IPS DF 19.7 (cell line): ENCODE measurements around the gene FHIT.

Experiments used
- DNase-seq: peaks from one replicate; pipeline ENCODE4 v3.0.0-alpha.2; 2013; ENCODE audit warnings: low read depth, low spot score

Gene FHIT

DNA sequence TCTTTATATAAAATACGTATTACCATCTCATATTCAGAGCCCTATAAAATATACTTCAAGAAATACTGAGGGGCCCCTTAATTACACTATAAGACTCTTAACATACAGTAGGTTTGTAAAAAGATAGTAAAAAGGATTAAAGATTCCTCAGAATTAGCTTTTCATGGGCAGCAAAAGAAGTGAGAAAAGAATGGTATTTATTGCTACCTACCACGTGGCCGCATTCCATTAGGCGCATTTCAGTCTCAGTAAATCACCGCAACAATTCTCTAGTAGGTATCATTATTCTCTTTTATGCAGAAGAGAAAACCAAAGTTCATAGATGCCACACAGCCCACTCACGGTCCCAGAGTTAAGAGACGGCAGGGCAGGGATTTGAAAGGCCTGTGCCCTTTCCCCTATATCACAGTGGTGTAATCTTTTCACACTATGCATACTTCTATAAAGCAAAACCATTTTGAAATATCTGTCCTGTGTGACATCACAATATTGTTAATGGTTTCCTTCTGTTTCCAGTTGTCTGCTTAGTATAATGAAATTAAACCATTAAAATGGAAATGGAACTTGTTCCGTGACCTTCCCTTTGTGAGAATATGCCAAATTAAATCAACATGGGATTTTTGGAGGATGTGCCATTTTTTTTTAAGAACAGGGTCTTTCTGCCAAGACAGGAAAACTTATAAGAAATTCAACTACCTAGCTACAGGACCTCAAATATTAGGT, 1072.2 kb downstream of the FHIT start:
- DNase-seq, result no peak

DNA sequence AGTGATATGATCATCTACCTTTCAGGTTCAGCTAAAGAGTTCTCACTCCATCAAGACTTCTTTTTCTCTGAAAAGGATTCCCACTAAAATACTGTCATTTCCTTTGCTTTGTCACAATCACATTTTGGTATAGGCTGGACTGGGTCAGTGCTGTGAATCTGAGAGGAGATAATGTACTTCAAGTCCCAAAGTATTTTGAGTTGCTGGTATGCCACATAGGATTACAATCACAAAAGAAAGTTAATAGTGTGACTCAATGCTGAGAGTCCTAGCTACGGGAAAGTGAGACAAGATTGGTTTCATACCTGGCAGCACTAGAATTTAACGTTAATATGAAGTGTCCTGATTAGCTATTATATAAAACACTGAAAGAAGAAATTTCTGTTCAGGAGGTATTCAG, 1073.5 kb downstream of the FHIT start:
- no peak for DNase-seq

DNA sequence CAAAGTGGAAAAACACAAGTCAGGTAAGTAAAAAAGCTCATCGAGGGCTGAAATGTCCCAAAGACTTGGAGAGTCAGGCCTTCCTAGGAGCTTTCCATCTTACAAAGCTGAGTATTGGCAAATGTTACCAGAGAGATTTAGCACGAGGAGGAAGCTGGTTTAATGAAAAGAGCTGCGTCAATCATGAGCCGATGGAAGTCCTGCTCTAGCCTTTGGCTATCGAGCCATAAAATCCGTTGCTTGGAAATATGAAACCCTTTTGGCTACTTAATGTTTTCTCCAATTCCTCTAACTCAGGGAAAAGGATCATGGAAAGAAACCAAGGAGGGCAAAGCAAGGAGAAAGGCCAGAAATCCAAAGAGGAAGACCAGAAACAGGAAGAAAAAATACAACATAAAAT, 1074.6 kb downstream of the FHIT start:
- no peak for DNase-seq

DNA sequence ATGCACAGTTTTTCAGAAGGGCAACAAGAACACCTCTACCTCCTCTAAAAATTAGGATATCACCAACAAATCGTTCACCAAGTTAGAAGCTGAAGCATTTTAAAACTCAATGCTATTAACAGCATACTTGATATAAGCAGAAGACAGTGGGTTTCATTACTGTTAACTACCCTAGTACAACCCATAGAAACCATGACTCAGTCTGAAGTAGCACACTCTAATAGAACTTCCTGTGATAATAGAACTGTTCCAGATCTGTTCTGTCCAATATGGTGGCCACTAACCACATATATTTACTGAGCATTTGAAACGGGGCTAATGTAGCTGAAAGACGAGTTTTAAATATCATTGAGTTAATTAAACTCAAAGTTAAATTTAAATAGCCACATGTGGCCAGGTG, 1075.6 kb downstream of the FHIT start:
- no peak for DNase-seq

DNA sequence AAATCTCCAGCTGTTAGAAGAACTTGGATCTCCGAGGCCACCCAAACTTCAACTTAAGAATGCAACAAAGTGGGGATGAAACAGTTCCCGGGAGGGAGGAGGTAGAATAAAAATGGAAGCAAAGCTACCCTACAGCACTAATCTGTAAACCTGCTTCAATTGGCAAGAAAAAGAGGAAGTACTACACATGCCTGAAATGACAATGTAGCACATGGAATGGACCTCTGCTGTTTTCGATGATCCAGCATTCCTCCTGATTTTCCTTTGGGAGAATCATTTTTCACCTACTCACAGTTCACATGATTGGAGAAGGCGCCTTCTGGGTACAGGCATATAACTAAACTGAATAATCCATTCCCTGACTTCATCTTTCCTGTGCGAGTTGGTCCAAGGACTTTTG, 1081.5 kb downstream of the FHIT start:
- DNase-seq, result no peak

DNA sequence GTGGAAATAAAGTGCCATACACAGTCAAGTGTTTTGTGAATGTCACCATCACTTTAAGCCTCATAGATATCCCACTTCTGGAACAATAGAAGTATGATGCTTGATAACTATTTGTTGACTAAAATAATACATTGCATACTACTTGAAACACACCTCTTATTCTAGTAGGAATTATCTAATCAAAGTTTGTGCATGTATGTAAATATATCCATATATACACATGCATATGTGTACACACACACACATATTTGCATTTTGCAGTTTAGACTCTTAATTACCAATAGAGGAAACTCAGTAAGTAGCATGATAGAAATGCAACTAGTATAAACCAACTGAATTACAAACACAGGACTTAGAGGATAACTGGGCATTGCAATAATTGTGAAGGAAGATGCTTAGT, 1084.1 kb downstream of the FHIT start:
- no peak for DNase-seq

DNA sequence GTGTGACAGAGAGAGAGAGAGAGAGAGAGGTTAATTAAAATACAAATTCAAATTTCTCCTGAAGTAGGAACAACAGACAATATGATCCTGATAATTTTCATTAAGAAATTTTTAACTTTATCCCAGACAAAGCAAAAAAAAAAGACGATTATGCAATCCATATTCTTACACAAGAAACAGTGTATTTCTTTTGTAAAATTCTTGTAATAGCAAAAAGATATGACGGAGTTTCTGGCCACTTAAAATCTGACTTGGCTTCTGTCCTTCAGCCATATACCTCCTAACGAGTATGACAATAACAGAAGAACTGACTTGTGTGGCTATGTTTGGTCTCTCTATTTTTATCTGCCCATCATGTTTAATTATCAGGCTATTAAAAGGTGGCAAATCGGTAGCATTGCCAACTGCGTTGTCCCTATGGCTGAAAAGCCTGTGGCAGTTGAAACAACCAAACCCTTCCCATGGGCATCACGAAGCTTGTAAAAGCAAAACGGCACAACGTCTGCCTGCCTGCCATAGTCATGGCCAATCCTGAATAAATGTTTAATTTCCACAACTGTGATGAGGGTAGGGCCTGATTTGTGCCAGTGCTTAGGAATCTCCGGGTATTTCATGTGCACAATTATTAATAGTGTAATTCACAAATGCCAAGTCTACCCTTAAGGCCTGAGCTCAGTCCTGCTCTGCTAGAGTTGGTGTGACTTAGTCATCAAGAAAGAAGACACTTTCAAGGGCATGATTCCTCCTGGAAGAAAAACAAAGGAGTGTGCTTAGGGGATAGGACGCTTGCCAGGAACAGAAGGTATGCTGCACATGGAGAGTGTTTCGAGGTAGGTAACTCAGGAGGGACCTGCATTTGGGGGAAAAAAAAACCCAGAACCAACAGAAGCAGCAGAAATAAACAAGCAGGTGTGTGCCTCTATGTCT, 1090.2 kb downstream of the FHIT start:
- DNase-seq, result no peak

DNA sequence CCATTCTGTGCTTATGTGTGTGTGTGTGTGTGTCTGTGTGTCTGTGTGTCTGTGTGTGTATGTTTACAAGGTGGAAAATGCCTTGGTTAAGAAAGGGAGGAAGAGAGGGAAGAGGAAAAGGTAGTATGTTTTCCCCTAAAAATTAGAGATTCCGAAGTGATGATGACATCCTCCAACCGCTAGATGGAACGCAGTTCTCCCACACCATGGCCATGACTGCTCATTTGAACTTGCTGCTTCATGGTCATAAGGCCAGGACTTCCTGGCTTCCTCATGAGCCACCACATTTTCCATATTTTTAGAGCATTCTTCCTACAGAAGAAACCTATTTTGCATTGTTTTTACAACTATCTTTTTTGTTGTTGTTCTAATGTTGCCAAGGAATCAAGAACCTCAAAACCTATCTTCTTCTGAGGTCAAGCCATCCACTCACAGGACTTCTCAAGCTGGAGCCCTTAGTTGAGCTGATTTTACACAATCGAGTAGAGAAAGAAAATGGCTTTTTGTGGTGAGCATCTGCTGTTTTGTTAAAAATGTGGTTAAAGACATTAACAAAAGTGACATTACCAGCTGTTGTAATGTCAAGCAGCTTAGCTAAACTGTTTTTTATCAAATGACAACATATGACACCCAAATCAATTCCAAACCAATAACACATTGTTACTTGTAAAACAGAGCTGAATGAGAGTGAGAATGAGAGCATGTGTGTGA, 1091.0 kb downstream of the FHIT start:
- no peak for DNase-seq

DNA sequence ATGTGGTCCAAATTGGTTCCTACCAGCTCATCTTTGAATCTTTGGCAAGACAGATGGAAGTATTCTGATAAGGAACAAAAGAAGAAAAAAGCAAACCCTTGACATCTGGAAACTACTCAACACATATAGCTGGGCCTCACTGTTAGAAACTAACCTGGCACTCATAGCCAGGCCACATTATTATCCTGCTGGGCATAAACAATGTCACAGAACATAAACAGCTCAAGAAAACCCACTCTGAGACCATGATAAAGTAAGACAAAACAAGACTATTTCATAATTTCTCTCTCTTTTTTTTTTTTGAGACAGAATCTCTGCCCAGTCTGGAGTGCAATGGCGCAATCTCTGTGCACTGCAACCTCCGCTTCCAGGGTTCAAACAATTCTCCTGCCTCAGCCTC, 1093.2 kb downstream of the FHIT start:
- no peak for DNase-seq

DNA sequence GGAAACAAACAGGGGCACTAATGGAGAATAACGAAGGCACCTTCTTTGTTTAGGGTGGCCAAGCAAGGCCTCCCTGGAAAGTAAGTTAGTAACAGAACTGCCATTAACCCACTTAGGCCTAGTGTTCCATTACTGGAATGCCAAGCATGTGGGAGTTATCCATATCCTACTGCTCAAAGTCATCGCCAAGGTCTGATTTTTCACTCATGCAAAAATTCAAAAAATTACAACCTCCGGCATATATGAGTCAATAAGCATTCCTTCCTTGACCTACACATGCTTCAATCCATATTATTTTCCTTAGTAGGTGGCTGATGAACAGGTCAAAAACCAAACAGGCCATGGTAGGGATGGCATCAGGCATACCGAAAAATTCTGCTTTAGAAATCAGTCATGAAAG, 1097.2 kb downstream of the FHIT start:
- DNase-seq, result no peak

DNA sequence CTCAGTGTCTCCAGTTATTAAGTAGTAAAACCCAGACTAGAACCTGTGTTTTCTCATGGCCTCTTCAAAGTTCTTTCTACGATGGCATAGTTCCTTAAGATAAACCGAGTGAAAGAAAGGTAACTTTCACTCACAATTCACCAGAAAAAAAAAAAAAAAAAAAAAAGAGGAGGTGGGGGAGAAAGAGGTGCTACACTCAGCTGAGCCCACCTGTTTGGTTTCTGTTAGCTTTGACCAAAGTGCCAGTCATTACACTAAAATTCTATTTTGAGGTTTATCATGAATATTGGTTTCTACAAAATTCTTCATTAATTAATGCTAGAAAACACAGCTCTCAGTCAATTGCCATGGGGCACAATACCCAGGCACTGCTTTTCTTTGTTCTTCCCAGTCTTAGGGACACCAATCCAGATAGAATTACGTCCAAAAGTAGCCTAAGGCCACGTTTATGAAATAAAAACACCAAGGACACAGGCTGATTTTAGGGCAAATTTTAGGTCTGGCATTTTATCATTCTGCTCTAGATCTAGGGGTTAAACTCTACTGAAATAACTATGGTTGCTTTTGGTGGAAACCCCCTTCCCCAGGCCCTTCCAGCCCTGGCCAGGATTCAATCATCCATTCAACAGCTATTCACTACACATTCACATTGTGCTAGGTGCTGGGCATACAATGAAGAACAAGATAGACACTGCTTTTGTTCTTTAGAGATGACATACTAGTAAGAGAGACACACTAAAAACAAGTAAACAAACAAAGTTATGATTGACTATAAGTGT, 1097.8 kb downstream of the FHIT start:
- no peak for DNase-seq

DNA sequence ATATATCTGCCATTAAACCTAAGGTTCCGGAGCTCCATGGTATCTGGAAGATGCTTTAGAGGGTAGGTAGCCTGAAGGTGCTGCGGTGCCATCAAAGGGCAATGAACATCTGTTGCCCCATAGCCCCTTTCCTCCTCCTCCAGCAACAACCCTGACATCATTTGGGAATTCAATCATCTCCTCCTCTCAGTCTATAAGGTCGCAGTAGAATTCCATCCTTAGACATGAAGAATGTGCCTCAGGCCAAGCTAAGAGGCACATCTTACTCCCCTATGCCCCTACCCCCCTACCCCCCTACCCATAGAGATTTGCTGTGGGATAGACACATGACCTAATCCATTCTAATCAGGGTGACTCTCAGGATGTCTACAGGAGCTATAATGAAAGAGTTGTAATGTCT, 1101.8 kb downstream of the FHIT start:
- no peak for DNase-seq

DNA sequence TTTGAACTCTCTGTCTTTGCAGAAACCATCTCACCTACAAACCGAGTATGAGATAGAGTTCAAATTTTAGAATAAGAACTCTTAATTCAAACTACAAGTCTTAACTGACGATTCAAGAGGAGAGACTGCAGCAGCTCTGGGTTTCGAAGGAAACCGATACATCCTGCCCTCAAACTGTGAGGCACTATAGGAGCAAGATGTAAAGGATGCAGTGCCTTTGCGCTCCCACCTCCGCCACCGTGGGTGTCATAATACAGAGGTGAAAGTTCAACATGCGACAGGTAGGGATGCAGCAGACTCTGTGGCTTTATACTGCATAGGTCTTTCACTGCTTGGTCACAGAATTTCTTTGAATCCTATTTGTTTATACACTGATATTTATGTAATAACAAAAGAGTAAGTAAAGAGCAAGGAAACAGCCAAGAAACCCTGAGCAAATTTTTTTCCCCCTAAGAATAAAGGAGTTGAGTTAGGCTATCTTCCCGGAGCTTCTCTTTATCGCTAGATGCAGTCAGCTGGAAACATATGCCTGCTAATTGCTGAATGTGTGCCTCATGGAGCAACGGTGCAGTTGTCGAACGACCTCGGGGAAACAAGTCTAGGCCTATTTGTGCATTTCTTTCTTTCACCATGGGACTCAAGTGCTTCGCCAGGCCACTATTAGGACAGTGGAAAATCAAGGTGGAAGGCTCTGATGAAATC, 1103.9 kb downstream of the FHIT start:
- DNase-seq, result no peak

DNA sequence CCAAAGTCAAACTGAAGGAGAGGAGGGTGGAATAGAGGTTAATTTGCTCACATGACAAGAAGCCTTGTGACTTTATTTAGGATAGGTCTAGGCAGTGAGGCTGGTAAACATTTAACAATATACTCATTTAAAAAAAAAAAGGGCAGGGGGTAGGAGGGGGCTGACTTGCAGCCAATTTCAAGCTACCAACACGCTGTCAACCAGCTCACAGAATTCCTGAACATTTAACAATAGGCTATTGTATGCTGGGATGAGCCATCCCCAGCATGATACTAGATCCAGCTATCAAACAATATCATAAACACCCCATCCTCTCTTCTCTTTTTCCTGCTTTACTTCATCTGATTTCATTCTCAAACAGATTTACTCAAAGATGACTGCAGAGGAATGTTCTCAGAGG, 1105.1 kb downstream of the FHIT start:
- DNase-seq, result no peak

DNA sequence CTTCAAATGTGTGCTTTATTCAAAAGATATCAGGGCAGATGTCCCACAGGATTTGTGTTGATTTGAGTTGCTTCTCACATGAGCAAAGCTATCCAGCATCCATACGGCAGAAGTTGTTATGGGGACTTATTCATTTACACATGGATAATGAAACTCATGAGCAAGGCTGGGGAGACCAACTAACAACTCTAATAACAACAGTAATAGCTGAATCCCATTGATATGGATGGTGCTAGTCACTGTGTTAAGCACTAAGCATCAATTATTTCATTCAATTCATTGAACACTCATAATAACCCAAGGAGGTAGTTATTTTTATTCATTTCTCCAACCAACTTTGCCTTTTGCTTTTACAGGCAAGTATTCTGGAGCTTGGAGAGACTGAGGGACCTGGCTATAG, 1107.2 kb downstream of the FHIT start:
- no peak for DNase-seq

DNA sequence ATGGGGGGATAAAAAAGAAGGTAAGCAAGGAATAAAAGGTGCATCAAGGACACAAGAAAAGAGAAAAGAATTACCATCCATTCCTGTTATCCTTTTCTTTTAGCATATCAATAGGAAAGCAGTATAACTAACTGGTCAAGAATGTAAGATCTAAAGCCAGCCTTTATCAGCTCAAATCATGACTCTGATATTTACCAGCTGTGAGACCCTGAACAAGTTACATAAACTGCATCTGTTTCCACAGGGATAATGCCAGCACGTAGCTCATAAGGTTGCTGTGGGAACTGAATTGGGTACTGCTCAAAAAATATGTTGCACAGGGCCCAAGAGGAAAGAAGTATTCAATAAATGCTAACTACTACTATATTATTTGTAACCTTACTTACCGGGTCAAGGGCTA, 1109.2 kb downstream of the FHIT start:
- no peak for DNase-seq

DNA sequence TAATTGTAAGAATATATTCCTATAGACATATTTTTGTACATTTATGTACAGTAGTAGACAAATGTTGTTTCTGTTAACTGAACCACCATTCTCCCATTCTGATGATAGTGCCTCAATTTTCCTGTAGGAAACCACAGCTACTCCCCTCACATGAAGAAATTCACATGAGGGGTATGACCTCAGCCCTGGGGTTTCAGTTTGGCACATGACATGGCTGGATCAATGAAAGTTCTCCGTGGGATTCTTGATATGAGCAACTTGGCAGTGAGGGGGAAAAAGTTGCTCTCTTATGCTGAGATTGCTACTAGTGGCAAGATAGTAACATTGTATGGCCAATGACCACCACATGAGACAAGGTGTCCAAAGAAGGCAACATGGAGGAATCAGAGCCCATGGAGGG, 1111.1 kb downstream of the FHIT start:
- no peak for DNase-seq

DNA sequence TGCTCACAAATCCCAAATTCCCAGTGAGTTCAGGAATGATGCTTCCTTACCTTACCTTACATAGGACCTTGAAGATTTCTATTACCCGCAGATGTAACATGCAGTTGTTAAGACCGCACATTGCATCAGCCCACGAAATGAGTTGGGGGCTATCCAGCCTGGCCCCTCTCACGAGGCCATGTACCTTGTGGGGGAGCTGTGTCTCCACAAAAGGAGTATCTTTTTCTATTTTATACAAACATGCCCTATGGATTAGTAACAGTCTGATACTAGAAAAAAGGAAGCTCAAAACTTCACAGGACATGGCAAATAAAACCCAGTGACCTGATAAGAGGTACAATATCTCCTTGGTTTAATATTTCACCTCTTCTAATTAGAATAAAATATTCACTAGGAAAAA, 1114.7 kb downstream of the FHIT start:
- no peak for DNase-seq

DNA sequence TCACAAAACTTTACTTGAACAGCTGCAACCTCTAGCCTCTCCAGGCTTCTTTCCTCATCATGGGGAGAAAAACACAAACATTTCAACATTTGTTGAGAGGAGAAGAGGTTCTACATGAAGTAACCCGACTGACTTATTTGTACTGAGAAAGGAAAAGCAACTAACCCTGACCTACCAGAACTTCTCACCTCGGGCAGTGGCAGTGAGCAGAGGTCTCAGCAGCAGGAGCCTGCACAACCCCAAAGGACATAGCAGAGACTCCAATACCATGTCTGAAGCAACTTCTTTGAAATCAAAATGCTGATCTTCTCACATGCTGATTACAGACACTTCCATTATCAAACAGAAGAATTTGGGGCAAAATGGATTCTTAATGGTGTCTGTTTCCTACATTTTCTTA, 1115.8 kb downstream of the FHIT start:
- no peak for DNase-seq

DNA sequence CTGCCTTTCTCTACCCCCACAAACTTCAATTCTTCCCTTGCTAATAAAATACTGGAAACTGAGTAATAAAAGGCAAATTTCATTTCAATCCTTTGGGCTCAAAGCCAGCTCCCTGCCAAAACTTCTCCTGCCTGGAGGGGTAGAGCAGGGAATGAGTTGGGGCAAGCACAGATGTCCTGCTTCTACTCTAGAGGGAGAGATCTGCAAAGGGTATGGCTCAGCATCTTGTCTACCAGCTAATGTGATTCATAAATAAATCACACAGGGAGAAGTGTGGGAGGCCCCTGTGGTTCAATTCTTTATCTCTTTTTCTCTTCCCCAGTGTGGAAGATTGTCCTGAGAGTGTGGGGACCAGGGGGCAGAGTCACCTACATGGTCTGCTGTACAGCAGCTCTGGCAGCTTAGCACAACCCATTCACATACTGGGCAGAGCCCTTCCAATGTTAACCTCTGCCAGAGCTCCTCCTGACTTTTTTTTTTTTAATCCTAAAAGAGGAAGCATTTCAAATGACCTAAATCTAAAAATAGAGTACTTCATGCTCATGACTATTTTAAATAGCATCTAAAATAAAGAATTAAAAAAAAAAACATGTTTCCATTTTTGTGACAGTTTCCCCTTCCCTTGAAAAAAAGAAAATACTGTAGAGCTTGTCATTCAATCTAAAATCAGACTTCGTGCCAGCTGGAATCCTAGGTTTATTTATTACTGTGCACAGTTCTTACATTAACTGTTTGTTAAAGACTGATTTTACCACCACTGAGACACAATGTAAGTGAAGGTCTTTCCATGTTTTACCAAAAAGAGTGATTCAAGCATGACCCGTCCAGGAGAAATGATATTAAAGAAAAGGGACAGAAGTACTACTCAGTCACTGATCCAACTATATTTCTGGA, 1117.7 kb downstream of the FHIT start:
- DNase-seq, result no peak
